SK-N-MC (cell line): Measurements from ENCODE around the gene PARD3.

Experiments used
- EZH2 ChIP-seq: fragments of 200-600 bp; sonication (generic); IDR thresholded peaks from one replicate; pipeline ENCODE4 v1.6.1; 2017; ENCODE audit warnings: antibody characterized with exemption
- FOXP2 ChIP-seq: optimal IDR thresholded peaks from 2 replicates; pipeline ENCODE3; 2011; ENCODE audit warnings: mild to moderate bottlenecking, moderate library complexity; ENCODE audit not compliant: insufficient read depth; ENCODE audit errors: extremely low read length, control extremely low read depth
- POLR2AphosphoS5 ChIP-seq: IDR thresholded peaks from 2 replicates; pipeline ENCODE4 v1.6.1; 2012; ENCODE audit warnings: mild to moderate bottlenecking, low read depth, low read length, borderline replicate concordance

DNA sequence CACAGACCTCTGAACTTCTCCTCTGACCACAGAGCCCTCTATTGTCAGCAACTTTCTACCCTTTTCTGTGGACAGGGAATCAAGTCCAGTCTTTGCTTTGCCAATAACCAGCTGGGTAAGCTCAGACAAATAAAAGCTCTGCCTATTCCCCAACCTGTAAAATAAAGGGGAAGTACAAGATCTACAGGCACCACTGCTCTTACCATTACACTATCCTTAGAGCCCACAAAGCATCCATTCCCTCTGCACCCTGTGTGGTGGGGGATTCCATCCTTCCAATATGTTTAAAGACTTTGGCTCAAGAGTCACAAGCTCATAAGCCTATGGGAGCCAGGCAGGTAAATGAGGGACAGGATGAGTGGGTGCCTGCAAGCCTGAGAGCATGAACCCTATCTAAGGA, 88.2 kb downstream of the PARD3 start:
- no peak for TF ChIP-seq POLR2AphosphoS5
- no peak for TF ChIP-seq EZH2
- no peak for TF ChIP-seq FOXP2
